Measurements from ENCODE around the gene METTL21C. TPM values are rescaled to one million over a fixed set of nuclear protein-coding genes. Genes with fewer than 3 reads are reported as not detected.

METTL21C gene
- total RNA-seq, 1 experiment from 2014 or later, result not detected

- Histone ChIP-seq H3K9me3 (replicated peaks) (no peaks in the 10 kb centered on the region), H3K4me3 (no peak overlapping the region), H3K36me3 (no peaks in the 10 kb centered on the region), H3K27ac (no peak overlapping the region), H3K27me3 (replicated peaks) (no peaks in the 10 kb centered on the region), H3K4me1 (replicated peaks) (peaks cover 62% of the 10 kb centered on the region)
- DNase-seq (ENCODE audit: low read depth in 1 of 2, low spot score in 2 of 2), result no peak
Measured at GRCh38 chr13:102704238-102705058, 9.6 kb upstream of the METTL21C start.

GRCh38 chr13:102703726-102704035 is 8.8 kb upstream of the METTL21C start:
- Histone ChIP-seq H3K9me3 (replicated peaks) (peaks cover 2% of the 10 kb centered on the region; the same call in 1 of the 2 replicates), H3K4me3 (no peak overlapping the region), H3K27ac (no peak overlapping the region), H3K36me3 (no peaks in the 10 kb centered on the region), H3K27me3 (replicated peaks) (no peaks in the 10 kb centered on the region), H3K4me1 (replicated peaks) (peaks cover 63% of the 10 kb centered on the region)
- no peak for DNase-seq (ENCODE audit: low read depth in 1 of 2, low spot score in 2 of 2)

DNA sequence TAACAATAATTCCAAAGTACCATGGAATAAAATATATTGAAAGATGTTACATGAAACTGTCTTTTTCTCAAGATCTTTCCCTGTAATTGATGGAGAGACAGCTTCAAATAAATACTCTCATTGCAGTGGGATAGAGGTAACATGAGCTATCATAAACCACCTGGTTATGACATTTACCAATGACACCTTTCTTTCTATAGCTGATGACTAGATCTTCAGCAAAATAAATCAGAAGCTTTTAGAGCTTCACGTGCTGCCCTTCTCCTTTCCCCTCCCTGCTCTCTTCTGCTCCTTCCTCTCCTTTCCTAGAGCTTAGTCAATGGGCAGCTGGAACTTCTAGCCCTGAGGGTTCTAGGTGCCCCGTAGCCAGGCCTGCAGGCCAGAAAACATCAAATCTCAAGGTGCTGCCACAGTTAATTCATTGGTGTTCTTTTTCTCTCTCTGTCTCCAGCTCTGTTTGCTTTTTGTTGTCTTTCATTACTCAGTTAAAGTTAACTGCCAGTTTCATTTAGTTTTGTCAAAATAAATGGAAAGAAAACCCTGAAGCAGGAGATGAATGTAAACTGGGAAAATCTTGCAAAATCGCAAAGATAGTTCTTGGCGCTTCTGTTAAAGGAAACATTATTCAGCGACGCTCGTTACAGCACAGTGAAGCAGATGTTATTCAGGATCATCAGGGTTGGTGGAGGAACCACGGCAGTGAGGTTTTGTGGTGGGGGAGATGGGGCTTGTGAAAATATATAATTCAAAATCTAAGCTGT is 8.3 kb upstream of the METTL21C start:
- no peaks in the 10 kb centered on the region for H3K27me3 ChIP-seq (replicated peaks)
- DNase-seq (ENCODE audit: low read depth in 1 of 2, low spot score in 2 of 2), result no peak
- no peak overlapping the region for H3K4me3 ChIP-seq
- no peak overlapping the region; the same call in 1 of the 2 replicates for H3K27ac ChIP-seq
- peaks cover 2% of the 10 kb centered on the region; the same call in 1 of the 2 replicates for H3K9me3 ChIP-seq (replicated peaks)
- H3K4me1 ChIP-seq (replicated peaks), result peaks cover 67% of the 10 kb centered on the region
- no peaks in the 10 kb centered on the region for H3K36me3 ChIP-seq

DNA sequence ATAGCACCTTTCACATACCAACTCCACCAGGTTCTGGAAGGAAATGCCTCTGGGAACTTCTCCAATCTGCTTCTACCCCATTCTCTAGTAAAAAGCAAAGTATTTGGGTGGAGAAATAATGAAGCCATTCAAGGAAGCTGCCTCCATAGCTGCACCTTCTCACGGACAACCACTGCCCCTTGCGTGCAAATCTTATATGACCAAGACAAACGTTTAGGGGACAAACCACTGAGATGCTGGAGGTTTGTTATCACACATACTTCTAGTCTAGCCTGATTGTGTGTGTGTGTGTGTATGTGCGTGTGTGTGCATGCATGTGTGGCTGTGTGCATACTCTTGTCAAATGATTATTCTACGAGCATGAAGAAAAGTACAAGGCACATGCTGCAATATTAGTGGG is 6.5 kb upstream of the METTL21C start:
- no peak overlapping the region for H3K27ac ChIP-seq
- no peaks in the 10 kb centered on the region for H3K27me3 ChIP-seq (replicated peaks)
- H3K4me3 ChIP-seq, result no peak overlapping the region
- H3K9me3 ChIP-seq (replicated peaks), result peaks cover 2% of the 10 kb centered on the region; the same call in 1 of the 2 replicates
- no peaks in the 10 kb centered on the region for H3K36me3 ChIP-seq
- H3K4me1 ChIP-seq (replicated peaks), result peaks cover 54% of the 10 kb centered on the region
- no peak for DNase-seq (ENCODE audit: low read depth in 1 of 2, low spot score in 2 of 2)

DNA sequence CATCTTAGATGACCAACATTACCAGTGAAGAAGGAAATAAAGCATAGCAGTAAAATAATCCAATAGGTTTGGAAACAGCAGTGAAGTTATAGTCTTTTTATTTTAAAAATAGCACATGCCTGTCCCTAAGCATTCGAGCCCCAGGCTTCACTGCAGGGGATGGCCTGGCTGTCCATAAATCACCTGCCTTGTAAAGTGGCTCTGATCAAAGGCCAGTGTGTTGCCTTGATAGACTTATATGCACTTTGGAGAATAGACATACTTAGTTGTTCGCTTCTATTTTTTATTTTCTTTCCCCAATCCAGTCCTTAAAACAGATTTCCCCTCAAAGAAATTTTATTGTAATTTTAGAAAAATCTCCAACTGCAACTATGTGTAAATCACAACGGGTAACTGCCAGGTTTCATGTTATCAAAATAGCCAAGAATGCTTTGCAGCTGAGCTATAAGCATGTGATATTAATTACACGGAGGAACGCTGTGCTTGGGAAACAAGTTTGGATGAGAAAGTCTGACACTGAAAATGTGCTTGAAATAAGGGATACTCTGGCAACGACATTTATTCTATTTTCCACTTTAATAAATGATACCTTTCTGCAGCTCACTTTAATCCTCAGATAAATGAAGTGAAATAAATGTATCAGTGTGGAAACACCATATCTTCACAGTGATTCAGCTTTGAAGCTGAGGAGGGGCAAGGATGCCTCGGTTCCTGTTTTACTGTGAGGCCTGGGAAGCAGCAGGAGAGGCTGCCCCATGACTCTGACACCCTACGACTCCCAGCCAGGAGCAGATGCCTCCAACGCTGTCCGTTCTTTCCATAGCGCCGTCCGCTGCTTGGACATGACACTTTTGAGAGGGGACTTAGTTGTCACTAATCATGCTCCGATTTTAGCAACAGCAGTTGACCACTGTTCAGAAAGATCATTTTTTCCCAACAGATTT is 5.5 kb upstream of the METTL21C start:
- no peak overlapping the region for H3K4me3 ChIP-seq
- no peak overlapping the region for H3K27ac ChIP-seq
- H3K4me1 ChIP-seq (replicated peaks), result peaks cover 47% of the 10 kb centered on the region
- no peak for DNase-seq (ENCODE audit: low read depth in 1 of 2, low spot score in 2 of 2)
- no peaks in the 10 kb centered on the region for H3K27me3 ChIP-seq (replicated peaks)
- no peaks in the 10 kb centered on the region for H3K36me3 ChIP-seq
- peaks cover 2% of the 10 kb centered on the region; the same call in 1 of the 2 replicates for H3K9me3 ChIP-seq (replicated peaks)

DNA sequence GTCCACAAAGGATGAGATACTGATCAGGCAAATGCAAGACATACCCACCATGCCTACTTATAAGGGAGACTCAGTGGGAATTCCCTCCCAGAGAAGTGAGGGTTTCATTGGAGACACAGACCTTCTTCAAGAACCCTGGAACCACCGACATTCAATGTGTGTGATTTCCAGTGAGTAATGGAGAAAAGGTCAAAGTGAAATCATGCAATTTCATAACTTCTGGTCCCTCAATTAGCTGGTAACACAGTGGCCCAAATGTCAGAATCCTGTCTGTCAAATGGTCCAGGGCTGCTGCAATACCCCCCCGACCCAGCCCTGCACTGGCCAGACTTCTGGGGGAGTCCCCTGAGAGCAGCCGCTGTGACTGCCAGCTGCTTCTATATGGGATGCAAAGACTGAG is 4.7 kb upstream of the METTL21C start:
- Histone ChIP-seq H3K4me3 (no peak overlapping the region), H3K27ac (no peak overlapping the region), H3K9me3 (replicated peaks) (peaks cover 2% of the 10 kb centered on the region; the same call in 1 of the 2 replicates), H3K4me1 (replicated peaks) (peaks cover 38% of the 10 kb centered on the region), H3K27me3 (replicated peaks) (no peaks in the 10 kb centered on the region), H3K36me3 (no peaks in the 10 kb centered on the region)
- no peak for DNase-seq (ENCODE audit: low read depth in 1 of 2, low spot score in 2 of 2)

DNA sequence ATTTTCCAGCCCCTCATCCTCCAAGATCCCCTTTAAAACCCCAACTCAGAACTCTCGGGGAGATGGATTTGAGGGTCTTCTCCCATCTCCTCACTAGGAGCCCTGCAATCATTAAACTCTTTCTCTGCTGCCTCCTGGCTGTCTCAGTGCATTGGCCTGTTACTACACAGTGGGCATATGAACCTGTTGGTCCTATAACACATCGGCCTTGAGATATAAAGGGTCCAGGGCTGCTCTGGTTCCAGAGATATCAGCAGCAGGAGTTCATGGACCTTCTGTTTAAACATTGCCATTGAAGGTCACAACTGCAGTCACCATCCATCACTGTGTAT is 3.8 kb upstream of the METTL21C start:
- no peaks in the 10 kb centered on the region for H3K36me3 ChIP-seq
- peaks cover 31% of the 10 kb centered on the region for H3K4me1 ChIP-seq (replicated peaks)
- peaks cover 2% of the 10 kb centered on the region; the same call in 1 of the 2 replicates for H3K9me3 ChIP-seq (replicated peaks)
- no peaks in the 10 kb centered on the region for H3K27me3 ChIP-seq (replicated peaks)
- H3K27ac ChIP-seq, result no peak overlapping the region
- H3K4me3 ChIP-seq, result no peak overlapping the region
- no peak for DNase-seq (ENCODE audit: low read depth in 1 of 2, low spot score in 2 of 2)

DNA sequence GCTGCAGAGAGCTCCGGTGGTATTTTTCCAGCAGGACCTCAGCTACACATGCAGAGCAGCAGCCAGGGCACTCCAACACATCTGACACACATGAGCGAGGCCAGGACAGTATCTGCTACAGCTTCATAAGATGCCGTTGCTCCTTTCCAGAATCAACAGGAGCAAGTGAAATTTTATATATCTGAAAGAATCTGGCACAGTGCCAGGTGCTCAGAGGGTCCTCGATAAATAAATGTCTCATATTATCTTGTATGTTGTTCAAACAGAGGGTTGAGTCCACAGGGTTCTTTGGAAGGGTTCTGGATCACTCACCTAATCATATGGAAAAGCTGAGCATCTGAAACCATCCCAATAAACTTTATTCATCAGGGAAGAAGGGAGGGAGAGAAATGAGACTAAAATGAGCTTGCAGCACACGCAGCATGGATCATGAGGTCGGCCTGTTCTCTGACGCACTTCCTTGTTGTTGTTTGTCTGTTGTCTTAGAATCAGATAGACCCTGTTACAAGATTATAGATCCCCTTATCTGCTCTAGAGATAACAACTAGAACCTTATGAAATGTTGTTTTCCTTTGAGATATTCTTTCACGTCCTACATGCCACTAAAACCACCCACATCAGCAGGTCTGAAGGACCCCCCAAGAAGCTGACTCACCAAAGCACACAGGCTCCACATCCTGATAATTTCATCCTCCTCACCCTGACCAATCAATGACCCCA is 3.2 kb upstream of the METTL21C start:
- no peak for DNase-seq (ENCODE audit: low read depth in 1 of 2, low spot score in 2 of 2)
- H3K4me1 ChIP-seq (replicated peaks), result peaks cover 32% of the 10 kb centered on the region
- H3K36me3 ChIP-seq, result no peaks in the 10 kb centered on the region
- no peaks in the 10 kb centered on the region for H3K27me3 ChIP-seq (replicated peaks)
- no peak overlapping the region for H3K27ac ChIP-seq
- H3K4me3 ChIP-seq, result no peak overlapping the region
- H3K9me3 ChIP-seq (replicated peaks), result peaks cover 2% of the 10 kb centered on the region; the same call in 1 of the 2 replicates

- Histone ChIP-seq H3K36me3 (no peaks in the 10 kb centered on the region), H3K9me3 (replicated peaks) (peaks cover 2% of the 10 kb centered on the region; the same call in 1 of the 2 replicates), H3K27me3 (replicated peaks) (no peaks in the 10 kb centered on the region), H3K4me1 (replicated peaks) (peaks cover 29% of the 10 kb centered on the region), H3K27ac (no peak overlapping the region), H3K4me3 (no peak overlapping the region)
- DNase-seq (ENCODE audit: low read depth in 1 of 2, low spot score in 2 of 2), result no peak
Measured at GRCh38 chr13:102697264-102697663, 2.4 kb upstream of the METTL21C start.

DNA sequence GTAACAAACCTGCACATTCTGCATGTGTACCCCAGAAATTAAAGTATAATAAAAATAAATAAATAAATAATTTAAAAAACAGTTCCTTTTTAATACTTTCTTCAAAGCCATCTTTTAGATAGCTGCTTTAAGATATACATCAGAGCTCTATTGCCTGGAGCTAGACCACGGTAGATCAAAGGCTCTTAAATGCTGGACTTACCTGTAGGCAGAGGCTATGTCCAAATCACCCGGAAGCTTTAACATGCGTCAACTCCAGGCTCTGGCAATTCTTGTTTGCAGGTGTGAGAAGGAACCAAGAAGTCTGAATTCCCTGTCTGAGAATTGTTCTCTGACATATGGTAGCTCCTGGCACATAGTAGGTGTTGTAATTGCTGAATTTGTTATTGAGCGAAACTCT is 1.6 kb upstream of the METTL21C start:
- no peaks in the 10 kb centered on the region for H3K36me3 ChIP-seq
- H3K9me3 ChIP-seq (replicated peaks), result peaks cover 2% of the 10 kb centered on the region; the same call in 1 of the 2 replicates
- H3K4me1 ChIP-seq (replicated peaks), result peaks cover 29% of the 10 kb centered on the region
- no peak overlapping the region for H3K4me3 ChIP-seq
- H3K27me3 ChIP-seq (replicated peaks), result no peaks in the 10 kb centered on the region
- no peak for DNase-seq (ENCODE audit: low read depth in 1 of 2, low spot score in 2 of 2)
- H3K27ac ChIP-seq, result no peak overlapping the region

- H3K9me3 ChIP-seq (replicated peaks), result peaks cover under 1% of the 10 kb centered on the region; the same call in 1 of the 2 replicates
- no peak overlapping the region for H3K4me3 ChIP-seq
- H3K36me3 ChIP-seq, result no peaks in the 10 kb centered on the region
- DNase-seq (ENCODE audit: low read depth in 1 of 2, low spot score in 2 of 2), result no peak
- peaks cover 15% of the 10 kb centered on the region; the same call in 1 of the 2 replicates for H3K4me1 ChIP-seq (replicated peaks)
- no peak overlapping the region for H3K27ac ChIP-seq
- no peaks in the 10 kb centered on the region for H3K27me3 ChIP-seq (replicated peaks)
Measured at GRCh38 chr13:102693776-102694175, 1.1 kb downstream of the METTL21C start.

DNA sequence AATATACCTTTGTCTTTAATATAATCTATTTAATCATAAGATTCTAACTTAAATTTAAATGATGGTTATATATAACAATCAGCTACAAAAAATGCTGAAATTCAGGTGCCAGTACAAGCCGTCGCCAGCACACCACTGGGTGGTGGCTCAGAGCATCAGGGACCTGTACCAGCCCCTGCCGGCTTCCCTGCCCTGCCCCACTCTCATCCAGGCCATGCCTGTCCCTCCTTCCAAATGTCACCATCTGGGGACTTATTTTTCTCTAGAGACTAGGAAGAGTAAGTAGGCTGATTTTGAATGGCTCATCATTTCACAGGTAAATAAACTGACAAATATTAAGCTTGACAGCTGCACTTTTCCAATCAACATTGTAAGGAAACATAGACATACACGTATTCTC is 1.6 kb downstream of the METTL21C start:
- no peak for DNase-seq (ENCODE audit: low read depth in 1 of 2, low spot score in 2 of 2)
- Histone ChIP-seq H3K27me3 (replicated peaks) (no peaks in the 10 kb centered on the region), H3K4me3 (no peak overlapping the region), H3K36me3 (no peaks in the 10 kb centered on the region), H3K27ac (no peak overlapping the region), H3K9me3 (replicated peaks) (no peaks in the 10 kb centered on the region), H3K4me1 (replicated peaks) (peaks cover 11% of the 10 kb centered on the region; the same call in 1 of the 2 replicates)

- no peaks in the 10 kb centered on the region for H3K36me3 ChIP-seq
- H3K27me3 ChIP-seq (replicated peaks), result no peaks in the 10 kb centered on the region
- no peak overlapping the region for H3K27ac ChIP-seq
- no peak overlapping the region for H3K4me3 ChIP-seq
- no peak for DNase-seq (ENCODE audit: low read depth in 1 of 2, low spot score in 2 of 2)
- H3K4me1 ChIP-seq (replicated peaks), result peaks cover 5% of the 10 kb centered on the region; the same call in 1 of the 2 replicates
- H3K9me3 ChIP-seq (replicated peaks), result no peaks in the 10 kb centered on the region
Measured at GRCh38 chr13:102692491-102692826, 2.4 kb downstream of the METTL21C start.
